ENCODE results near the gene TOMM20. TPM values are rescaled to one million over a fixed set of nuclear protein-coding genes. Genes with fewer than 3 reads are reported as not detected.

Gene TOMM20
- total and polyA plus RNA-seq, 7 donors, result 44.7 to 90.9 (median 71.5) TPM

- 93 to 96% (median 95%) methylated on average over 5 of the region's 5 CpGs for WGBS, 3 donors
- Histone ChIP-seq H3K4me3 (no peak overlapping the region), H3K4me1 (peaks cover 3% of the 10 kb centered on the region), H3K27me3 (ENCODE audit: insufficient read depth in 3 of 3, low read length in 2 of 3) (no peaks in the 10 kb centered on the region), H3K27ac (no peak overlapping the region), H3K36me3 (ENCODE audit: insufficient read depth in 1 of 2, low read depth in 1 of 2) (peaks cover 12 to 94% of the 10 kb centered on the region in 2 donors), H3K9me3 (no peaks in the 10 kb centered on the region)
- TF ChIP-seq CTCF (IDR thresholded peaks at IDR 0.05), result no peak
- DNase-seq (no peak), ATAC-seq (no peak)
- intact Hi-C loops (cut with DNase I), result no loop called here
Measured at GRCh38 chr1:235139315-235139714, 10.7 kb upstream of the TOMM20 start.

- H3K27ac ChIP-seq, result no peak overlapping the region
- no peaks in the 10 kb centered on the region for H3K27me3 ChIP-seq (ENCODE audit: insufficient read depth in 3 of 3, low read length in 2 of 3)
- H3K9me3 ChIP-seq, result no peaks in the 10 kb centered on the region
- intact Hi-C loops (cut with DNase I), result no loop called here
- no peak for ATAC-seq
- H3K4me1 ChIP-seq, result peaks cover 3% of the 10 kb centered on the region
- H3K4me3 ChIP-seq, result no peak overlapping the region
- H3K36me3 ChIP-seq (ENCODE audit: insufficient read depth in 1 of 2, low read depth in 1 of 2), result peaks cover 12 to 94% of the 10 kb centered on the region in 2 donors
- no peak for TF ChIP-seq CTCF (IDR thresholded peaks at IDR 0.05)
- DNase-seq, result no peak
- WGBS, 3 donors, result 57 to 80% (median 73%) methylated on average over 2 of the region's 2 CpGs
Measured at GRCh38 chr1:235138821-235139220, 10.2 kb upstream of the TOMM20 start.

GRCh38 chr1:235136111-235136510 lies 7.5 kb upstream of the TOMM20 start:
- 47 to 50% (median 49%) methylated on average over 4 of the region's 4 CpGs for WGBS, 3 donors
- TF ChIP-seq CTCF (IDR thresholded peaks at IDR 0.05), result no peak
- Histone ChIP-seq H3K9me3 (no peaks in the 10 kb centered on the region), H3K27me3 (ENCODE audit: insufficient read depth in 3 of 3, low read length in 2 of 3) (no peaks in the 10 kb centered on the region), H3K4me3 (no peak overlapping the region), H3K27ac (no peak overlapping the region), H3K4me1 (peaks cover 3% of the 10 kb centered on the region), H3K36me3 (ENCODE audit: insufficient read depth in 1 of 2, low read depth in 1 of 2) (peaks cover 12 to 93% of the 10 kb centered on the region in 2 donors)
- ATAC-seq, result no peak
- intact Hi-C loops (cut with DNase I), result no loop called here
- DNase-seq, result no peak

GRCh38 chr1:235134171-235134570 lies 5.5 kb upstream of the TOMM20 start:
- 97 to 98% (median 97%) methylated on average over 12 of the region's 12 CpGs for WGBS, 3 donors
- H3K36me3 ChIP-seq (ENCODE audit: insufficient read depth in 1 of 2, low read depth in 1 of 2), result peaks cover 10 to 79% of the 10 kb centered on the region in 2 donors

More at GRCh38 chr1:235134171-235134570, 5.5 kb upstream of the TOMM20 start:
- intact Hi-C loops (cut with DNase I), result no loop called here
- H3K4me3 ChIP-seq, result no peak overlapping the region
- DNase-seq, result no peak
- H3K9me3 ChIP-seq, result no peaks in the 10 kb centered on the region
- no peak overlapping the region for H3K27ac ChIP-seq
- ATAC-seq, result no peak
- H3K27me3 ChIP-seq (ENCODE audit: insufficient read depth in 3 of 3, low read length in 2 of 3), result no peaks in the 10 kb centered on the region
- H3K4me1 ChIP-seq, result peaks cover 3% of the 10 kb centered on the region
- TF ChIP-seq CTCF (IDR thresholded peaks at IDR 0.05), result no peak
